Fibroblast of lung (primary cell): ENCODE measurements around the gene RPL4.

Source experiments
- CTCF ChIP-seq, 2 donors: IDR thresholded peaks in 1 of 2; conservative IDR thresholded peaks in 1 of 2; 1 replicate in 1 of 2; 2 replicates in 1 of 2; pipeline ENCODE4 v1.5.1; 2011 to 2012; ENCODE audit warnings: low read length in 2 of 2, control low read depth in 1 of 2, inconsistent platforms in 1 of 2, low read depth in 1 of 2, mild to moderate bottlenecking in 1 of 2
- EZH2 ChIP-seq: IDR thresholded peaks from 2 replicates; pipeline ENCODE4 v1.5.1; 2012; ENCODE audit warnings: low read length, control low read depth, mild to moderate bottlenecking; ENCODE audit errors: missing control alignments

- TF ChIP-seq EZH2 (no peak), CTCF (conservative IDR thresholded peaks at IDR 0.05 in 1 of 2, IDR thresholded peaks at IDR 0.05 in 1 of 2; ENCODE audit: low read depth in 1 of 2, low read length in 2 of 2) (no peak)
Measured at GRCh38 chr15:66505430-66505811, 766 bp upstream of the RPL4 start.
